ENCODE data around the gene RBPMS2.

DNA sequence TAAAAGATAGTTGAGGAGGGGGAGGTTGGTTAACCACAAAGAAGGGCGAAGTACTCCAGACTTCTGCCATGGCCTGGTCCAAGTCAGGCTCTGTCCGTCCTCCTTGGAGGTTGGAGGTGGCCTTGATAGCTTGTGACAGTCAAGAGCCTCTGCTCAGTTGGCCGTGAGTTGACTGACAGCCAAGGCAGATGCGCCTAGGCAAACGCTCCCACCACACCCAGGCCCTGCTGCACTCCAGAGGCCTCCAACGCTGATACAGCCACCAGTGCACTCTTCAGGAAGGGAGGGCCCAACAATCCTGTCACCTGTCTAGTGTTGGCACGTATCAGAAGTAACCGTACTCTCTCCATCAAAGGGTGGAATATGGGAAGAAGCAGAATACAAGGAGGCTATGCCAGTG lies 9.3 kb downstream of the RBPMS2 start:
- TF ChIP-seq EZH2 (IDR thresholded peaks at IDR 0.05; ENCODE audit: borderline replicate concordance, low read depth, low read length, severe bottlenecking), result no peak
- TF ChIP-seq POLR2A (IDR thresholded peaks at IDR 0.05; ENCODE audit: low read depth, low read length), result no peak
- TF ChIP-seq, protein P1, sequence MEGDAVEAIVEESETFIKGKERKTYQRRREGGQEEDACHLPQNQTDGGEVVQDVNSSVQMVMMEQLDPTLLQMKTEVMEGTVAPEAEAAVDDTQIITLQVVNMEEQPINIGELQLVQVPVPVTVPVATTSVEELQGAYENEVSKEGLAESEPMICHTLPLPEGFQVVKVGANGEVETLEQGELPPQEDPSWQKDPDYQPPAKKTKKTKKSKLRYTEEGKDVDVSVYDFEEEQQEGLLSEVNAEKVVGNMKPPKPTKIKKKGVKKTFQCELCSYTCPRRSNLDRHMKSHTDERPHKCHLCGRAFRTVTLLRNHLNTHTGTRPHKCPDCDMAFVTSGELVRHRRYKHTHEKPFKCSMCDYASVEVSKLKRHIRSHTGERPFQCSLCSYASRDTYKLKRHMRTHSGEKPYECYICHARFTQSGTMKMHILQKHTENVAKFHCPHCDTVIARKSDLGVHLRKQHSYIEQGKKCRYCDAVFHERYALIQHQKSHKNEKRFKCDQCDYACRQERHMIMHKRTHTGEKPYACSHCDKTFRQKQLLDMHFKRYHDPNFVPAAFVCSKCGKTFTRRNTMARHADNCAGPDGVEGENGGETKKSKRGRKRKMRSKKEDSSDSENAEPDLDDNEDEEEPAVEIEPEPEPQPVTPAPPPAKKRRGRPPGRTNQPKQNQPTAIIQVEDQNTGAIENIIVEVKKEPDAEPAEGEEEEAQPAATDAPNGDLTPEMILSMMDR (IDR thresholded peaks at IDR 0.05; ENCODE audit: extremely low read depth in 1 of 2, insufficient read depth in 1 of 2, low read depth in 1 of 2, low read length in 2 of 2), result no peak

All from endothelial cell of umbilical vein (primary cell).